Right cardiac atrium (tissue), 5 donors: Measurements from ENCODE around the gene FNDC3B. TPM values are rescaled to one million over a fixed set of nuclear protein-coding genes. Genes with fewer than 3 reads are reported as not detected.

Experiments
- ATAC-seq, 2 donors: fragments of 200-7000 bp; cut with Tn5 transposase; one replicate each; pipeline versions ENCODE4 v1.8.0 to v1.9.1; 2020; ENCODE audit warnings: moderate library complexity in 2 of 2, mild to moderate bottlenecking in 1 of 2
- DNase-seq, 3 donors: peaks; one replicate each; pipeline ENCODE4 v3.0.0-alpha.2; 2020
- H3K27ac ChIP-seq: one replicate; pipeline ENCODE4 v1.5.1; 2013; ENCODE audit warnings: mild to moderate bottlenecking, low read length, control low read depth, moderate library complexity
- H3K27me3 ChIP-seq: one replicate; pipeline ENCODE4 v1.6.1; 2013; ENCODE audit not compliant: control insufficient read depth, insufficient read depth
- H3K4me1 ChIP-seq: one replicate; pipeline ENCODE4 v1.6.1; 2013; ENCODE audit warnings: low read length; ENCODE audit not compliant: control insufficient read depth, insufficient read depth
- H3K4me3 ChIP-seq: one replicate; pipeline ENCODE4 v1.5.1; 2013; ENCODE audit warnings: low read length, control low read depth
- H3K9me3 ChIP-seq: one replicate; pipeline ENCODE4 v1.6.1; 2013; ENCODE audit warnings: low read length; ENCODE audit not compliant: control insufficient read depth
- WGBS: extraction: QIAGEN DNeasy Blood & Tissue Kit; methylation state at CpG from one replicate; pipeline ENCODE4 v1.1.7; 2013; 5-methylcytosine and 5-hydroxymethylcytosine counted together
- intact Hi-C, 4 donors: fragments of 100-400 bp; cut with DNase I; formaldehyde crosslinking; loops; one replicate each; pipeline versions ENCODE4 v1.11.0 to v1.14.0; 2022 to 2023
- polyA plus RNA-seq: library from polyadenylated mRNA; stranded (reverse); fragments of 200-250 nt; gene quantifications from one replicate; pipeline ENCODE4 v1.2.3, GENCODE V29; 2013
- total RNA-seq, 4 donors: library from RNA; stranded (reverse); fragmentation: NEBNext Ultra II Directional; extraction: Animal tissue kit (Norgen Biotek cat#: 25700); gene quantifications; one replicate each; pipeline ENCODE4 v1.2.1, GENCODE V29; 2021
- donor health status: healthy with polysubstance abuse.
- donor health status: DM: no; HTN: yes; CAD: no.
- donor health status: DM: no; HTN: no; CAD: no.
- donor health status: DM: no; HTN: yes; CAD: no; lungs with severe emphysema.
- donor health status: DM: yes; HTN: yes; CAD: no.

The FNDC3B gene
- total and polyA plus RNA-seq, 5 donors = 15.8 to 117 (median 83.0) TPM

- Histone ChIP-seq H3K27ac (no peak overlapping the region), H3K4me3 (no peak overlapping the region), H3K9me3 (no peaks in the 10 kb centered on the region), H3K27me3 (no peaks in the 10 kb centered on the region), H3K4me1 (peaks cover 7% of the 10 kb centered on the region)
- ATAC-seq (no peak), DNase-seq (no peak)
- WGBS = 73% methylated on average over 3 of the region's 3 CpGs
- intact Hi-C loops = no loop called here
Measured at GRCh38 chr3:172167892-172168648, 128.7 kb downstream of the FNDC3B start.

DNA sequence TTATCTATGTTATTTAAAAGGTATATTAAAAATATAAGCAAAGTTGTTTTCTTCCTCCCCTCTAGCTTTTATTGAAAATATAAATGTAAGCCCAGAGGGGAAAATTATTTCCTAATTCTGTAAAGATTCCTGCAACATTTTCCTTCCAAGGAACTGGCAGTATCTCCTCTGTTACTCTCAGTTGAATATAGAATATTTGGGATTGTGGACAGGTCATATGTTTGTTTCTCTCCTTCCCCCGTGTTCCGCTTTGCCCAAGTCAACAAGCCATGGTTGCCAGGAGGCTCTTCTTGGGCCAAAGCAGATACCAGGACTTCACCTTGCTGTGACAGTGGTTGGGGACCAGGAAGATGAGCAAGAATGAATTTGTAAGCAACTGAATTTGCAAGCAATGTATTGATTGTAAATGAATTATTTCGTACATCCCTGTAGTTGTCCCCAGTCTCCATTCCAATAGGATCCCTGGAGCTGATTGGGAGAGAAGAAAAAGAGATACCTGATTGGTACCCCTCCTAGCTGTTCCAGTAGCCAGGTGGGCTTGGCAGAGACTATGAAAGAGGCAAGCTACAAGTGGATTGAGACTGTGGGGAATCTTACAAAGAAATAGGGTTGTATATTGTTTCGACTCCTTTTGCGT, 130.8 kb downstream of the FNDC3B start:
- intact Hi-C loops = no loop called here
- H3K27ac ChIP-seq = no peak overlapping the region
- H3K9me3 ChIP-seq = no peaks in the 10 kb centered on the region
- no peak for DNase-seq
- H3K4me3 ChIP-seq = no peak overlapping the region
- peaks cover 10% of the 10 kb centered on the region for H3K4me1 ChIP-seq
- 89% methylated on average over 5 of the region's 5 CpGs for WGBS
- no peaks in the 10 kb centered on the region for H3K27me3 ChIP-seq
- ATAC-seq = no peak

DNA sequence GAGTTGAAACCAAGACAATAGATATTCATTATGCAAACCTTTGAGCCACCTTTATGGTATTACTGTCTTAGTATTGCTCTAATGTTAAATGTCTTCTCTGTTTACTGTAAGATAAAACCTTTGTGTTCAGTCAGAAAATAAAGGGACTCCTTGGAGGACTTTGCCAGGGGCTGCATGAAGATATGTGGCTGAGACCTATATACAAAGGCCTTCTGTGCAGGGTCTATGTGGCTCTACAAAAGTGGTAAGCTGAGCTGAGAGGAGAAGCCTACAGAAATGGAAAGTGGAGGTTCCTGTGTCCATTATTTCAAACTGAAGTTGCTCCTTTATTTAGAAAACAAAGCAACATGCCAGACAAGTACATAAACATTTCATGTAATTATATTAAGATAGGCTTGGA, 131.5 kb downstream of the FNDC3B start:
- intact Hi-C loops = no loop called here
- Histone ChIP-seq H3K27me3 (no peaks in the 10 kb centered on the region), H3K9me3 (no peaks in the 10 kb centered on the region), H3K4me3 (no peak overlapping the region), H3K4me1 (peaks cover 10% of the 10 kb centered on the region), H3K27ac (no peak overlapping the region)
- DNase-seq = no peak
- ATAC-seq = no peak

DNA sequence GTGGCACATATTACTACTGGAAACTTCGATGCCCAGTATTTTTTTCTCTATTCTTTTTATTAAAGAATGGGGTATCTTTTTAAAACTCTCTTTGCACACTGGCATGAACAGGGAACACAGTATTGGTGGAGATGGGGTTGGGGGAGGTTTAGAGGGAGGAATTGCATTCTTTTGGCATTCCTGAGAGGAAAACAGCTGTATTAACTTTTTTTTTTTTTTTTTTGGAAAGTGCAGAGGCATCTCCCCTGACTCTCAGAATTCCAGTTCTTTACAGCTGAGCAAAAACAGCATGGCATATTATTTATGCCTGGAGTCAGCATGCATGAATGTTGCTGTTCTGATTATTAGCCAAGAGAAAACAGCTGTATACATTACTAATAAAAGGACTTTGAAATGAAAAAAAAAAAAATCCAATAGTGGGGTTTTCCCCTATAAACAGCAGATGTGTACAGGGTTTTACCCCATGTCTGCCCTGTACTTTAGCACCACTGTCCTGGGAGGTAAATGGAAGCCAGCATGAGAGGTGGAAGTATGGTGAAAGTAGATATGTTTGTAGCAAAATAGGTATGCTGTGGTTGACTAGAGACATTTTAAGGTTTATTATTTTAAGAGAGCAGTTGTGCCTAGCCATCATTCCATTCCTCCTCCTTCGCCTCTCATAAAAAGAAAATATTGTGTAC, 132.2 kb downstream of the FNDC3B start:
- Histone ChIP-seq H3K27ac (no peak overlapping the region), H3K4me1 (peaks cover 8% of the 10 kb centered on the region), H3K27me3 (no peaks in the 10 kb centered on the region), H3K4me3 (no peak overlapping the region), H3K9me3 (no peaks in the 10 kb centered on the region)
- DNase-seq (no peak), ATAC-seq (no peak)
- intact Hi-C loops = no loop called here
- 78% methylated on average over 2 of the region's 2 CpGs for WGBS

DNA sequence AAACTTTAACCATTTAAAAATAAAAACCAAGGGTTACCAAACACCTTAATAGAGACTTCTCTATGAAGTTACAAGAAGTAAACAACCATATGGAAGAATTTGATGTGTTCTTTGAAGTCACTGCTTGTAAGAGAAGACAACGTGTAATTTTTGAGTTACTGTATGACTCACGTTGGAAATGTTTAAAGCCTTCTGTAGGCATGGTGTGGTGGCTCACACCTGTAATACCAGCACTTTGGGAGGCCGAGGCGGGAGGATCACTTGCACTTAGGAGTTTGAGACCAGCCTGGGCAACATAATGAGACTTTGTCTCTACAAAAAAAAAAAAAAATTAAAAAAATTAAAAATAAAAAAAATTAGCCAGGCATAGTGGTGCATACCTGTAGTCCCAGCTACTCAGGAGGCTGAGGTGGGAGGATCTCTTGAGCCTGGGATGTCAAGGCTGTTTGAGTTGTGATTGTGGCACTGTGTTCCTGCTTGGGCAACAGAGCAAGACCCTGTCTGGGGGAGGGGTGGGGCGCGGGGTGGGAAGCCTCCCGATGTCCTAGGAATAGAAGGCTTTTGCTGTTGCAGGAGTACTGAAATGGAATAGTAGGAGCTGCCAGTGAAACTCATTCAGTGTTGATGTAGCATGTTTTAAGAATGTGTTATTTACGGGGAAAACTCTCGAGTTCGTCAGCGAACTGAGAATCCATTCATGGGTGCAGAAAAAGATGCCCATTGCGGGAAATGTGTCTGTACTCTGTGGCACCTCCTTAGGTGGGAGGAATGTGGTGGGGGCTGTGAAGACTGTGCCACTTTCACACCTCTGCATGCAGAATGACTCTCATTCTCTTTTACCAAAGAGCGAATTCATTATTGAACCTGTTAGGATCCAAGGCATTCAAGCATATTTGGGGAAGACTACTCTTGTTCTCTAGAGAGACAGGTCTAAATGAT, 134.2 kb downstream of the FNDC3B start:
- 77% methylated on average over 13 of the region's 13 CpGs for WGBS
- H3K9me3 ChIP-seq = no peaks in the 10 kb centered on the region
- intact Hi-C loops = no loop called here
- no peak overlapping the region for H3K27ac ChIP-seq
- no peaks in the 10 kb centered on the region for H3K27me3 ChIP-seq
- ATAC-seq (no peak), DNase-seq (no peak)
- H3K4me3 ChIP-seq = no peak overlapping the region
- peaks cover 10% of the 10 kb centered on the region for H3K4me1 ChIP-seq

DNA sequence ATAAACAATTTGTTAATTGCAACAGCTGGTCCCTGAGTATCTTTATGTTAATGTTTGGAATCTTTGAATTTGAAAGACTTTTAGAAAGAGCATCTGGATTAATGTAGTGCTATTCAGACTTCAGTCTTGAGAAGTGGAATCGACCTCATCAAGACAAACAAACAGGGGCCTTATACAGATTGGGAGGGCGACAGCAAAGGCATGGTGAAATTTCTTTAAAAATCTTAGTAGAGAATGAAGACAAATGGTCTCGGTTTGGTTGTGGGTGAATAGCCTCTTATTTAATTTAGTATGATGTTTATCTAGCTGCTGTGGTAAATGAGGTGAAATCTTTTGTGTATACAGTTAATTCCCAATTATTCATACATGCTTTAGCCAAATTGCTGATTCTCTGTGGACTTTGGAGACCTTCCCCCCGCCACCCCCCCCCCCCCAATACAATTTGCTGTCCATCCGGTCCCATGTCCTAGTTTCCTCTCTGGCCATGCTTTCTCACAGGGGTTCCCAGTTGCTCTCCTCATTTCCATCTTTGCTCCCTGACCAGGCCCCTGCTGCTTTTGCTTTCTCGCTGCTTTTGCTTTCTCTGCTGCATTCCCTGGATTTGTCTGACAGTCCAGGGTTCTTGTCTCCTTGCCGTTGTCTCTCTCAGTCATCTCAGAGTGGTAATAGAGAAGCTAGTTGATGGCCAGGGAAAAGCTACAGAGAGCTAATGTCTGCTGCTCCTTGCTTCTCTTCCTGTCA, 135.3 kb downstream of the FNDC3B start:
- WGBS = 56% methylated on average over 7 of the region's 7 CpGs
- DNase-seq = no peak
- intact Hi-C loops = no loop called here
- no peak for ATAC-seq
- Histone ChIP-seq H3K27me3 (no peaks in the 10 kb centered on the region), H3K4me3 (no peak overlapping the region), H3K4me1 (peaks cover 8% of the 10 kb centered on the region), H3K27ac (no peak overlapping the region), H3K9me3 (no peaks in the 10 kb centered on the region)

DNA sequence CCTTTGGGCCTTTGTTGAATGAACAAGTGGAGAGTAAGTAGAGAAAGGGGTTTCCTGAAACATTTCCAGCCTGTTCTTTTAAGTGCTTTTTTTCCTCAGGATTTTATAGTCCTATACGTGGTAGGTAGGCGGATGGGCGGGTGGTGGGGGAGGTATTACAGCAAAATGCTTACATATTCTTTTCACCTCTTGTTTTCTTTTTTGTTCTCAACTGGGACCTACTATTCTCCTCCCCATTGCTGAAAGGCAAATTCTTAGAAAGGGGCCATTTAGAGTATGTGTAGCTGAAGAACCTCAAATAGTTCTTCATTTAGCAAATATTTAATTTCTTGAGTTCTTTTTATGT, 135.8 kb downstream of the FNDC3B start:
- peaks cover 8% of the 10 kb centered on the region for H3K4me1 ChIP-seq
- intact Hi-C loops = no loop called here
- H3K4me3 ChIP-seq = no peak overlapping the region
- WGBS = 84% methylated on average over 3 of the region's 3 CpGs
- H3K9me3 ChIP-seq = no peaks in the 10 kb centered on the region
- no peak for DNase-seq
- no peaks in the 10 kb centered on the region for H3K27me3 ChIP-seq
- no peak for ATAC-seq
- no peak overlapping the region for H3K27ac ChIP-seq

- intact Hi-C loops = no loop called here
- DNase-seq (no peak), ATAC-seq (peak in 1 of 2 donors; percentile 54)
- Histone ChIP-seq H3K9me3 (no peaks in the 10 kb centered on the region), H3K27ac (no peak overlapping the region), H3K4me3 (no peak overlapping the region), H3K27me3 (no peaks in the 10 kb centered on the region), H3K4me1 (peaks cover 8% of the 10 kb centered on the region)
- WGBS = 47% methylated on average over 3 of the region's 3 CpGs
Measured at GRCh38 chr3:172176061-172176770, 136.8 kb downstream of the FNDC3B start.

GRCh38 chr3:172177046-172177445, 137.7 kb downstream of the FNDC3B start:
- Histone ChIP-seq H3K4me3 (no peak overlapping the region), H3K27ac (no peak overlapping the region), H3K9me3 (no peaks in the 10 kb centered on the region), H3K4me1 (peaks cover 13% of the 10 kb centered on the region), H3K27me3 (no peaks in the 10 kb centered on the region)
- DNase-seq (no peak), ATAC-seq (no peak)
- WGBS = 35% methylated on average over 3 of the region's 3 CpGs
- intact Hi-C loops = no loop called here

- H3K9me3 ChIP-seq = no peaks in the 10 kb centered on the region
- WGBS = 95% methylated on average over 2 of the region's 2 CpGs
Measured at GRCh38 chr3:172177803-172178316, 138.5 kb downstream of the FNDC3B start.

More at GRCh38 chr3:172177803-172178316, 138.5 kb downstream of the FNDC3B start:
- no peak for ATAC-seq
- DNase-seq = no peak
- H3K27ac ChIP-seq = no peak overlapping the region
- no peak overlapping the region for H3K4me3 ChIP-seq
- intact Hi-C loops = no loop called here
- H3K27me3 ChIP-seq = no peaks in the 10 kb centered on the region
- peaks cover 17% of the 10 kb centered on the region for H3K4me1 ChIP-seq
